ENCODE measurements around the gene RARB.

GRCh38 chr3:25495726-25496253, 67.7 kb downstream of the RARB start:
- TF ChIP-seq NFYB (CRISPR knock-in tag; IDR thresholded peaks at IDR 0.05) (no peak), ZKSCAN1 (IDR thresholded peaks at IDR 0.05; ENCODE audit: low read length) (no peak), REST (IDR thresholded peaks at IDR 0.05; ENCODE audit: borderline replicate concordance in 1 of 2, low read depth in 1 of 2, low read length in 2 of 2) (no peak), CTCF (CRISPR knock-in tag; IDR thresholded peaks at IDR 0.05) (no peak), CHCHD3 (CRISPR knock-in tag; IDR thresholded peaks at IDR 0.05) (no peak)

Data from HepG2 (cell line).